T-helper 2 cell treated with Interferon-gamma antibody and Interleukin-4, amounts not matched to agents 5 μg/mL and 100 μg/mL, for 36 hours (primary cell): Measurements from ENCODE around the gene CNOT4.
A peak's percentile ranks its signal among the peaks of the same experiment; 100 is the strongest.
"Not testable (repeated sequence)": the region's sequence is repeated elsewhere in the genome, so short reads cannot be mapped to it uniquely, and the experiment has no call there.

Experiments used
- DNase-seq: peaks from one replicate; pipeline ENCODE4 v3.0.0; 2021; ENCODE audit warnings: low spot score
- H3K27ac Mint-ChIP-seq: one replicate; pipeline ENCODE4 v1.8.0; 2021; ENCODE audit warnings: mild to moderate bottlenecking, mixed read lengths
- H3K27me3 Mint-ChIP-seq: one replicate; pipeline ENCODE4 v1.8.0; 2021; ENCODE audit warnings: low read depth, mixed read lengths
- H3K36me3 Mint-ChIP-seq: one replicate; pipeline ENCODE4 v1.8.0; 2021; ENCODE audit warnings: low read depth, mixed read lengths
- H3K4me1 Mint-ChIP-seq: one replicate; pipeline ENCODE4 v1.8.0; 2021; ENCODE audit warnings: low read depth, mixed read lengths
- H3K4me3 Mint-ChIP-seq: one replicate; pipeline ENCODE4 v1.8.0; 2022; ENCODE audit warnings: mild to moderate bottlenecking, moderate library complexity, mixed read lengths
- H3K9me3 Mint-ChIP-seq: one replicate; pipeline ENCODE4 v1.8.0; 2021; ENCODE audit warnings: mixed read lengths

CNOT4 gene

DNA sequence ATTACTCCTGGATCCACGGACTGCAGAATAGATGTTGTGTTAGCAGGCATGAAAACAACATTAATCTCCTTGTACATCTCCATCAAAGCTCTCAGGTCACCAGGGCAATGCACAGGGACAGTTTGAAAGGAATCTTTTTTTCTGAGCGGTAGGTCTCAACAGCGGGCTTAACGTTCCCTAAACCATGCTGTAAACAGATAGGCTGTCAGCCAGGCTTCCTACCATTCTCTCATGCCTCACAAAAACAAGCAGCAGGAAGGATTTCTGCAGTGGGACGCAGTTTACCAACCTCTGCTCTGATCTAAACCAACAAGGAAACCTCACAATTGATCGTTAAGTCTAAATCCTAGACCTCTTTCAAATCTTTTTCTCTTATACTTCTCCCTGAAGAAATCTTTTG is 50.8 kb downstream of the CNOT4 start:
- DNase-seq, result no peak
- Mint-ChIP-seq H3K4me3 (no peak overlapping the region), H3K4me1 (peaks cover 11% of the 10 kb centered on the region), H3K9me3 (no peaks in the 10 kb centered on the region), H3K27ac (no peak overlapping the region), H3K36me3 (no peaks in the 10 kb centered on the region), H3K27me3 (no peaks in the 10 kb centered on the region)

DNA sequence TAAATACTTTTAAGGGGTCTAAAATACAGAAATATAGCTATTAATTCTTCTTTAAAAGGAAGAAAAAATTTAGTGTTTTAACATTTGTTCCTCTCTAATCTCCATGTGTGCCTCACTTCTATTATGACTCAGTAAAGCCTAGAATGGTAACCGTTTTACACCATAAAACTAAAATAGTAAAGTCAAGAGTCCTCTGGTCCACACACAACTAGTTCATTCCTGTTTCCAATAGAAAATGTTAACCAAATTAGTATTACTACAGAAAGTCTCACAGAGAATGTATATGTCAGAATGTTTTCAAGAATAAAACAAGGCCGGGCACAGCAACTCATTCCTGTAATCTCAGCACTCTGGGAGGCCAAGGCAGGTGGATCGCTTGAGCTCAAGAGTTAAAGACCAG is 55.8 kb downstream of the CNOT4 start:
- Mint-ChIP-seq H3K27ac (no peak overlapping the region), H3K4me3 (no peak overlapping the region), H3K9me3 (no peaks in the 10 kb centered on the region), H3K36me3 (no peaks in the 10 kb centered on the region), H3K27me3 (no peaks in the 10 kb centered on the region), H3K4me1 (peaks cover 13% of the 10 kb centered on the region)
- DNase-seq, result no peak

DNA sequence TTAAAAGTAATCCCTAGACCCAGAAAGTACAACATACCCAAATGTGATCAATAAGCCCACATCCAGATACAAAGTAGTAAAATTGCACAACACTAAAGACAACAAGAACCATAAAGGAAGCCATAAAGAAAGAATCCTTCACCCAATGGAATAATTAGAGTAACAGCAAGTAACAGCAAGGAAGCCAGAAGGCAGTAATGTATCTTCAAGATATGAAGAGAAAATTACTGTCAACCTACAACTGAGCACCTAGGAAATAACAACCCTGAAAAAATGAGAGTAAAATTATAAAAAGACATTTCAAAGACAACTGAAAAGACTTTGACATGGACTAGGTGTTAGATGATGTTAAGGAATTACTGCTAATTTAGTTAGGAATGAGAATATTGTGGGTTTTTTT is 60.5 kb downstream of the CNOT4 start:
- DNase-seq, result no peak
- H3K4me3 Mint-ChIP-seq, result no peak overlapping the region
- no peaks in the 10 kb centered on the region for H3K27me3 Mint-ChIP-seq
- no peaks in the 10 kb centered on the region for H3K9me3 Mint-ChIP-seq
- peaks cover 2% of the 10 kb centered on the region for H3K36me3 Mint-ChIP-seq
- no peak overlapping the region for H3K27ac Mint-ChIP-seq
- H3K4me1 Mint-ChIP-seq, result peaks cover 18% of the 10 kb centered on the region

DNA sequence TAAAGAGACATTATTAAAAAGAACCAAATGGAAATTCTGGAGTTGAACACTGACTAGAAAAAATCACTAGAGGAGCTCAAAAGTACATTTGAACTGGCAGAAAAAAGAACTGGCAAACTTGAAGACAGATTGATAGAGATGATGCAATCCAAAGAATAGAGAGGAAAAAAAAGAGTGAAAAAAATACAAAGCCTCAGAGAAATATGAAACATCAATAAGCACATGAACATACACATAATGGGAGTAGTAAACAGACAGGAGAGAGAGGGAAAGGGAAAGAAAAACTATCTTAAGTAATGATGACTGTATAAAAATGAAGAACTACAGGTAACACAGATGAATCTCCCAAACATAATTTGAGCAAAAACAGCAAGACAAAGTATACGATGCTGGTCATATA is 61.1 kb downstream of the CNOT4 start:
- Mint-ChIP-seq H3K9me3 (no peaks in the 10 kb centered on the region), H3K36me3 (peaks cover 2% of the 10 kb centered on the region), H3K4me1 (peaks cover 16% of the 10 kb centered on the region), H3K4me3 (no peak overlapping the region), H3K27me3 (no peaks in the 10 kb centered on the region), H3K27ac (no peak overlapping the region)
- no peak for DNase-seq

DNA sequence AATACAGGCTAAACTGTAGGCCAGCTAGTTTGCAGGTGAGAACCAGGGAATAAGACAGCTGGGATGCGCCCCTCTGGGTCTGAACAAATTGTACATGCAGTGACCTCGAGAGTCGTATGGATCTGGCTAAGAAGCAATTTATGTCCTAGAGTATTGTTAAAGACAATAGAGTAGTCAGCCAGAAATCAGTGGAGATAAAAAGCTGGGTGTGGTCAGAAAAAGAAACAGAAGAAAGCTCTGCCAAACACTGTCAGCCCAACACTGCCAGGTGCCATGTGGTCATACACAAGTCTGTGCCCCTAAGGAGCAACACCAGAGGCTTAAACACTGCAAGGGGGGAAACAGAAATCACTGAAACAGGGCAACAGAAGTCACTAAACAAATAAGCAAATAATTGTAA is 62.2 kb downstream of the CNOT4 start:
- no peaks in the 10 kb centered on the region for H3K27me3 Mint-ChIP-seq
- no peak overlapping the region for H3K4me3 Mint-ChIP-seq
- H3K36me3 Mint-ChIP-seq, result peaks cover 2% of the 10 kb centered on the region
- peaks cover 15% of the 10 kb centered on the region for H3K4me1 Mint-ChIP-seq
- no peaks in the 10 kb centered on the region for H3K9me3 Mint-ChIP-seq
- peak overlapping the region; percentile 62 for H3K27ac Mint-ChIP-seq
- no peak for DNase-seq

DNA sequence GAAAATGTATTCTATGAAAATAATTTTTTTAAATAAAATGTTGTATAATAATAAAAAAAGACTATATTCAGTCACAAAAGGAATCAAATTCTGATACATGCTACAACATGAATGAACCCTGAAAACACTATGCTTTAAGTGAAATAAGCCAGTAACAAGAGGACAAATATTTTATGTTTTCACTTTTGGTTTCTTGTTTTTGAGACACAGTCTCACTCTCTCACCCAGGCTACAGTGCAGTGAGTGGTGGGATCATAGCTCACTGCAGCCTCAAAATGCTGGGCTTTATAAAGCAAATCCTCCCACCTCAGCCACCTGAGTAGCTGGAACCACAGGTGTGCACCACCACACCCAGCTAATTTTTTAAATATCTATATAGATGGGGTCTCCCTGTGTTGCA is 64.2 kb downstream of the CNOT4 start:
- Mint-ChIP-seq H3K27me3 (no peaks in the 10 kb centered on the region), H3K4me1 (peaks cover 15% of the 10 kb centered on the region), H3K9me3 (no peaks in the 10 kb centered on the region), H3K4me3 (no peak overlapping the region), H3K27ac (no peak overlapping the region), H3K36me3 (peaks cover 2% of the 10 kb centered on the region)
- DNase-seq, result no peak

DNA sequence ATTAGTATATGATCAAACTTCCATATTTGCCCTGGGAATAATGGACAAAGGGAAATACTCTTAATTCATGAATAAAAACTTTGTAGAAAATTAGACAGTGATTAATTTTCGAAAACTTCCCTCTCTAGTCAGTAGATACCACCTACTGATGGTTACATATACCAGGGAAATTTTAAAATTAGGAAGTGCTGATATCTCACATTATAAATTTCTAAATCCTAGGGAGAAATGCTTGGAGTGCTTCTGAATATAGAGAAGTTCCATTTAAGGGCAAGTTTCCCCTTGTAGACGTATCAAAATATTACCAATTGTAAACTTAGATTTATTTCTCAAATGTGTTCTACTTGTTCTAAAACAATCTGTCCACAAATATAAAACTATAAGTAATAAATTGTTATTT is 64.6 kb downstream of the CNOT4 start:
- not testable (repeated sequence) for H3K36me3 Mint-ChIP-seq, H3K27ac Mint-ChIP-seq, H3K4me3 Mint-ChIP-seq, H3K27me3 Mint-ChIP-seq, DNase-seq, H3K9me3 Mint-ChIP-seq
- H3K4me1 Mint-ChIP-seq, result peaks cover 15% of the 10 kb centered on the region

DNA sequence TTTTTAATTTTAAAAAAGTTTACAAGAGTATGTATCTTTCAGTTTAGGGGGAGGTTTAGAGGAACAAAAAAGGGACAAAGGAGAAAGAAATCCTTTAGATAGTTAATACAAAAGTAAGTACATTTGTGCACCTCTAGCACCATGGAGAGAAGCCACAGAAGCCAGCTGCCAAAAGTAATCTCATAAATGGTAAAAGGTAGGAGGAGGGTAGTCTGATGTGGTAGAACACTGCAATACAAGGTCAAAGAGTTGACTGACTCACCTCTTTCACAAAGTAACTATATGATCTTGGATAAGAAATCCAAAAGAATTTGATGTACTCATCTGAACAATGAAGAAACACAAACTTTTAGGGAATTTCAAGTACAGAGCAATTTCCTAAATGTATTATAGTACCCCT is 68.1 kb downstream of the CNOT4 start:
- Mint-ChIP-seq H3K4me1 (no peaks in the 10 kb centered on the region), H3K27ac (no peak overlapping the region), H3K4me3 (no peak overlapping the region), H3K27me3 (no peaks in the 10 kb centered on the region), H3K36me3 (peaks cover 12% of the 10 kb centered on the region), H3K9me3 (no peaks in the 10 kb centered on the region)
- no peak for DNase-seq

DNA sequence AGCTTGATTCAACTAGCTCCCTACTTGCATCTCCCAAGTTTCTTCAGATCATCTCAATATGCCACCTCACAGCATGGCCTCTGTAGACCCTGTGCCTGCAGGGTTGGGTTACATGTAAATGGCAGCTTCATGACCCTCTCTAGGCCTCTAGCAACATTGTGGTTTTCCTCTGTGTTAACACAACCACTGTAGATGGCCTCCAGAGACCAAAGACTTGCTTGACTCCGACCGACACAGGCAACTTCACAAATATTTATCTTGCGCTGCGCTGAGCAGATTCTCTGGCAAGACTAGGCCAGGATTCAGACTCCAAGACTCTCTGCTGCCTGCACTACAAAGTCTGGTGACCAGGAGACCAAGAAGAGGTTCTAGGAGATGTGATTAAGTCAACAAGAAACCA is 75.9 kb downstream of the CNOT4 start:
- no peak overlapping the region for H3K4me3 Mint-ChIP-seq
- peaks cover 6% of the 10 kb centered on the region for H3K9me3 Mint-ChIP-seq
- H3K4me1 Mint-ChIP-seq, result peaks cover 15% of the 10 kb centered on the region
- no peak for DNase-seq
- H3K36me3 Mint-ChIP-seq, result peaks cover 26% of the 10 kb centered on the region
- no peak overlapping the region for H3K27ac Mint-ChIP-seq
- H3K27me3 Mint-ChIP-seq, result no peaks in the 10 kb centered on the region

DNA sequence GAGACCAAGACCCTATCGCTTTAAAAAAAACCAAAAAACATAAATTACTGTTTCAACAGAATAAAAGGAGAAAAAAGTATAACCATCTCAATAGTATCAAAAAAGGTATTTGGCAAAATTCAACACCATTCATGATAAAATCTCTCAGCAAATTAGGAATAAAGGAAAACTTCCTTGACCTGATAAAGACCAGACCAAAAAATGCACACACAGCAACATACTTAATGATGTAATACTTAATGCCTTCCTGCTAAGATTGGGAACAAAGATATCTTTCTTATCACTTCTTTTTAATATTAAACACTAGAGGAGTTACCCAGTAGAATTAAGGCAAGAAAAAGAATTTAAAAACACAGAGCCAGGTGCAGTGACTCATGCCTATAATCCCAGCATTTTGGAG is 79.3 kb downstream of the CNOT4 start:
- H3K4me3 Mint-ChIP-seq, result no peak overlapping the region
- H3K4me1 Mint-ChIP-seq, result peaks cover 22% of the 10 kb centered on the region
- no peaks in the 10 kb centered on the region for H3K27me3 Mint-ChIP-seq
- H3K27ac Mint-ChIP-seq, result no peak overlapping the region
- peaks cover 6% of the 10 kb centered on the region for H3K9me3 Mint-ChIP-seq
- DNase-seq, result no peak
- H3K36me3 Mint-ChIP-seq, result peaks cover 16% of the 10 kb centered on the region

DNA sequence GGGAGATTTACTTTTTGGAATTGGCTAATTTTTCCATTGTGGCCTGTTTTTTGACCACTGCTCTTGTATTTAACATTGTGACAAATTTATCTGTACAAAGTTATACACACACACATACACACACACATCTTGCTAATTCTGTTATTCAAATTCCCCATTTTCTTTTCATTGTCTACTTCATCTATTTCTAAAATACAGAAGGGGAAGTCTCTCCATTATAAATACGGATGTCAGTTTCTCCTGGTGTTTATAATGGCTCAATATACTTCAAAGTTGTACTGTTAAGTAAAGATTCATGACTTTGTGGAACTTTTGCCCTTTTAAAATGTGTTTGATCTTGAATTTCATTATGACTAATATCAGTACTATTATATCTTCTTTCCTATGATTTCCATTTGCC is 81.0 kb downstream of the CNOT4 start:
- H3K9me3 Mint-ChIP-seq, result no peaks in the 10 kb centered on the region
- no peaks in the 10 kb centered on the region for H3K27me3 Mint-ChIP-seq
- H3K36me3 Mint-ChIP-seq, result peaks cover 3% of the 10 kb centered on the region
- H3K27ac Mint-ChIP-seq, result no peak overlapping the region
- DNase-seq, result no peak
- H3K4me3 Mint-ChIP-seq, result no peak overlapping the region
- peaks cover 21% of the 10 kb centered on the region for H3K4me1 Mint-ChIP-seq

DNA sequence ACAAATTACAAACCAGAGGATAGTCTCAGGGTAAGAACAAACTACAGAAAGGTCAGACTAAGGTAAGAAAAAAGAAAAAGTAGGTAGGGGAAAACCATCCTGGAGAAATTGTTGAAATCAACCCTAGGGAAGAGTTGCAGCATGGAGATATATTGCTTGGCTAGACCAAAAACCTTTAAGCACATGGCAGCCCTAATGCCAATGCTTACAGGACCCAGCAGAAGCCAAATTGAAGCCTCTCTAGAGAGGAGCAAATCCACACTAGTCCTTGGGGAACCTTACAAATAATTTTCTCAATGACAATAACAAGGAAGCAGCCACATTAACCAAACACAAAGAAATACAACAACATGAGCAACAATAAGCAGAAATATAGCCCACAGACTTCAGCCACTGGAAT is 81.9 kb downstream of the CNOT4 start:
- Mint-ChIP-seq H3K4me1 (peaks cover 21% of the 10 kb centered on the region), H3K4me3 (no peak overlapping the region), H3K27me3 (no peaks in the 10 kb centered on the region), H3K27ac (no peak overlapping the region), H3K9me3 (no peaks in the 10 kb centered on the region), H3K36me3 (peaks cover 3% of the 10 kb centered on the region)
- no peak for DNase-seq

DNA sequence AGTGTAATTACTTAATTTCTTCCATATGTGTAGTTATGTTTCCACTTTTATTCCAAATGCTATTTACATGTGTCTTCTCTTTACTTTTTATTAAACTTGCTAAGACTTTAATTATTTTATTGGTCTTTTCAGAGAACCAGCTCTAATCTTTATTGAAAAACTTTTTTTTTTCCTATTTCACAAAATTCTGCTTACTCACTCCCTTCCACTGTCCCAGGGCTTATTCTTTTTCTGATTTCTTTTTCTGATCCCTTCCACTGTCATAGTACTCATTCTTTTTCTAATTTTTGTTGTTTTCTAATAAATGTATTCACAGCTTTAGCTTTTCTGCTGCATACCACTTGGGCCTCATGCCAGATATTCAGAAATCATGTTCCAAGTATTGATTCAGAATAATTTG is 82.7 kb downstream of the CNOT4 start:
- peaks cover 3% of the 10 kb centered on the region for H3K36me3 Mint-ChIP-seq
- no peak for DNase-seq
- H3K9me3 Mint-ChIP-seq, result no peaks in the 10 kb centered on the region
- no peaks in the 10 kb centered on the region for H3K27me3 Mint-ChIP-seq
- peaks cover 21% of the 10 kb centered on the region for H3K4me1 Mint-ChIP-seq
- H3K27ac Mint-ChIP-seq, result no peak overlapping the region
- H3K4me3 Mint-ChIP-seq, result no peak overlapping the region

DNA sequence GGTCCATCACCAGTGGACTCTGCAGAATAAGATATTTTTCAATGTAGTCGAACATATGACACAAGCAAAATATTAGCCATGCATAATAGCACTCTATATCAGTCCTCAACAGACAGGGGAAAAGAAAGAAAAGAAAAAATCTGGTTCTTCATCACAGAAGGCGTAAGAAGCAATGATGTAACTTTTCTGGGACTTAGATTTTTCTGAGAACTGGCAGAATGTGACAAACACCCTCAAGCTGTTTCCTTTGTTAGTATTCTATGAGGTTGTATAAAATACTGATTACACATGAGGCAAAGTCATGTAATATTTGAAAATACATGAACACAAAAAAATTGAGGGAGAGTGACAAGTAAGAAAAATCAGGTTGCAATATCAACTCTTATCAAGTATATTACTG is 84.9 kb downstream of the CNOT4 start:
- peaks cover 8% of the 10 kb centered on the region for H3K36me3 Mint-ChIP-seq

DNA sequence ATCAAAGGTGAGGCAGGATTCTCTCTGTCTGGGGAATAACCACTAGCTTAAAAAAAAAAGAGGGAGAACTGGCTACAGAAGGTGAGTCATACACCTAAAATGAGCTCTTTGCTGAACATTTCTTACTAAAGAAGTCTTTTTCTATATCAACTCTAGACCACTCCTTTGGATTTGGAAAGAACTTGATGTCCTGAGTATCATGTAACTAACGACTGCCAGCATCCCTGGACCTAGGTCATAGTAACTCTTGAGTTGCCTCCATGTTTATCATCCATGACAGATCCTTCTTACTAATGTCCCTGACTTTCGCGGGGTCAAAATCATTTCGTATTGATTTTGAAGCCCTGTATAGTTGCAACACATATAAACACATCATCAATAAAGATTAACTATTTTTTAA is 89.1 kb downstream of the CNOT4 start:
- H3K36me3 Mint-ChIP-seq, result peaks cover 7% of the 10 kb centered on the region

More for the DNA sequence above, 84.9 kb downstream of the CNOT4 start:
- Mint-ChIP-seq H3K27me3 (no peaks in the 10 kb centered on the region), H3K4me3 (no peak overlapping the region), H3K27ac (no peak overlapping the region), H3K4me1 (peaks cover 19% of the 10 kb centered on the region), H3K9me3 (no peaks in the 10 kb centered on the region)
- DNase-seq, result no peak

More for the DNA sequence above, 89.1 kb downstream of the CNOT4 start:
- H3K4me1 Mint-ChIP-seq, result peaks cover 3% of the 10 kb centered on the region
- no peak overlapping the region for H3K27ac Mint-ChIP-seq
- no peak overlapping the region for H3K4me3 Mint-ChIP-seq
- no peaks in the 10 kb centered on the region for H3K27me3 Mint-ChIP-seq
- no peak for DNase-seq
- no peaks in the 10 kb centered on the region for H3K9me3 Mint-ChIP-seq
